ENCODE measurements around the gene AHCYL1. TPM values are rescaled to one million over a fixed set of nuclear protein-coding genes. Genes with fewer than 3 reads are reported as not detected.

AHCYL1 gene
- total RNA-seq, 2 donors from 2014 or later: 47.5 to 51.5 TPM

DNA sequence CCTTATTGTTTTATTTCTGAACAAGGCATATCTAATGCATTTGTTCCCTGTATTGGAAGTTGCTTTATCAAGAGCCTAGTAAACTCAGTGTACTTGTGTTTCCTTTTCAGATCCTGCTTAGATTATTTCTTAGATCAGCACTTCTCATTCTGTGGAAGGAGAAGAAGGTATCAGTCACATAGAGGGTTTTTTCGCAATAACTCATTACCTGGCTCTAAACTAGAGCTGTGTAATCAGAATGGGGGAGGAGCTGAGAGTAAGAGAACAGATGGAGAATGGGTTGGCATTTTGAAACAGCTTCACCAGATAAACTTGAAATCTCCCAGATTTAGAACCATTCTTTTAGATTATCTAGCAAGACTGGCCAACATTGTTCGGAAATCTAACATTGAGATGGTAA lies 11.0 kb downstream of the AHCYL1 start:
- TF ChIP-seq POLR2A (IDR thresholded peaks at IDR 0.05): no peak
- no peak for TF ChIP-seq POLR2AphosphoS5 (IDR thresholded peaks at IDR 0.05)
- TF ChIP-seq, protein P1, sequence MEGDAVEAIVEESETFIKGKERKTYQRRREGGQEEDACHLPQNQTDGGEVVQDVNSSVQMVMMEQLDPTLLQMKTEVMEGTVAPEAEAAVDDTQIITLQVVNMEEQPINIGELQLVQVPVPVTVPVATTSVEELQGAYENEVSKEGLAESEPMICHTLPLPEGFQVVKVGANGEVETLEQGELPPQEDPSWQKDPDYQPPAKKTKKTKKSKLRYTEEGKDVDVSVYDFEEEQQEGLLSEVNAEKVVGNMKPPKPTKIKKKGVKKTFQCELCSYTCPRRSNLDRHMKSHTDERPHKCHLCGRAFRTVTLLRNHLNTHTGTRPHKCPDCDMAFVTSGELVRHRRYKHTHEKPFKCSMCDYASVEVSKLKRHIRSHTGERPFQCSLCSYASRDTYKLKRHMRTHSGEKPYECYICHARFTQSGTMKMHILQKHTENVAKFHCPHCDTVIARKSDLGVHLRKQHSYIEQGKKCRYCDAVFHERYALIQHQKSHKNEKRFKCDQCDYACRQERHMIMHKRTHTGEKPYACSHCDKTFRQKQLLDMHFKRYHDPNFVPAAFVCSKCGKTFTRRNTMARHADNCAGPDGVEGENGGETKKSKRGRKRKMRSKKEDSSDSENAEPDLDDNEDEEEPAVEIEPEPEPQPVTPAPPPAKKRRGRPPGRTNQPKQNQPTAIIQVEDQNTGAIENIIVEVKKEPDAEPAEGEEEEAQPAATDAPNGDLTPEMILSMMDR (IDR thresholded peaks at IDR 0.05): no peak
- intact Hi-C loops (cut with DNase I): no loop called here
- no peak overlapping the region for H3K27ac ChIP-seq
- 91% methylated on average over 2 of the region's 2 CpGs for WGBS
- H3K27me3 ChIP-seq (replicated peaks; ENCODE audit: insufficient read depth): no peaks in the 10 kb centered on the region
- H3K36me3 ChIP-seq: no peaks in the 10 kb centered on the region
- no peaks in the 10 kb centered on the region for H3K9me3 ChIP-seq
- H3K4me1 ChIP-seq (replicated peaks): peaks cover 11% of the 10 kb centered on the region
- no peak overlapping the region for H3K4me3 ChIP-seq
- DNase-seq (ENCODE audit: low spot score): no peak

DNA sequence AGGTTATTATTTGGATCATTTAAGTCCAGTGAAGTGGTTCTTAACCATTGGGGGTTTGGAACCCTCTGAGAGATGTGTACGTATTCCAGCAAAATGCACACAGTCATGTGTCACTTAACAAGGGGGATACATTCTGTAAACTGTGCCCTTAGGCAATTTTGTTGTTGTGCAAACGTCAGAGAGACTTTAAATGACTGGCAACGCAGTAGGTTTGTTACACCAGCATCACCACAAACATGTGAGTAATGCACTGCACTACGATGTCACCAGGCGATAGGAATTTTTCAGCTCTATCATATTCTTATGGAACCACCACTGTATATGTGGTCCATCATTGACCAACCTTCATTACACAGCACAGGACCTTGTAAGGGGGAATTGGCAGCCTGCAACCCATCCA lies 11.9 kb downstream of the AHCYL1 start:
- no peaks in the 10 kb centered on the region for H3K36me3 ChIP-seq
- peaks cover 11% of the 10 kb centered on the region for H3K4me1 ChIP-seq (replicated peaks)
- 87% methylated on average over 5 of the region's 5 CpGs for WGBS
- no peak overlapping the region for H3K4me3 ChIP-seq
- TF ChIP-seq POLR2AphosphoS5 (IDR thresholded peaks at IDR 0.05): no peak
- TF ChIP-seq POLR2A (IDR thresholded peaks at IDR 0.05): no peak
- TF ChIP-seq, protein P1 (IDR thresholded peaks at IDR 0.05): no peak
- H3K9me3 ChIP-seq: no peaks in the 10 kb centered on the region
- no peaks in the 10 kb centered on the region for H3K27me3 ChIP-seq (replicated peaks; ENCODE audit: insufficient read depth)
- DNase-seq (ENCODE audit: low spot score): no peak
- intact Hi-C loops (cut with DNase I): no loop called here
- no peak overlapping the region for H3K27ac ChIP-seq

DNA sequence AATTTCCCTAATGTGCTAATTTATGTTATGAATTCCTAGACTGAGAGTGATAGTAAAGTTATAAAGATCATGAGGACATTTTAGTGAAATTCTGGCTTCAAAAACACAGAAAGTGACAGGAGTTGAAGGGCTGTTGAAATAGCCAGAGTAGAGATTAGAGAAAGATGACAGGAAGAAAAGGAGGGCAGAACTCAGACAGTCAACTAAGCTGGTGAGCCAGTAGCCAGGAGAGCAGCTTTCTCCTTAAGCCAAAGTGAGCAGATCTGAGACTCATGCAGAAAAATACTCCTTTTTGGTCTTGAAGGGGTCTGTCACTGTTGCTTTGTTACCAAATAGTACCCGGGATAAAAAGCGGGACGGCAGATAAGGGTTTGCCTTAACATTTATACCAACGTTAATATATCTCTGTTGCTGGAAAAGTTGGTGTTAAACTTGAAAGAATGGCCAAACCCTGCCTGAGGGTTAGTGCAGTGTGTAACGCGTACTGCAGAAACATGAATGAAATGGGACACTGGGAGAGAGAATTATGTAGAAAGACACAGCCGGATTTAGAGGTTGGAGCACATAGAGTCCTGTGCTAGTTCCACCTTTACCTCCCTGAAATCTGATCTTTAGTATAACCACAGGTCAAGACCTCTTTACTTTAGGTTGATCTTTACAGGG lies 12.8 kb downstream of the AHCYL1 start:
- Histone ChIP-seq H3K4me1 (replicated peaks) (peaks cover 11% of the 10 kb centered on the region), H3K27ac (no peak overlapping the region), H3K4me3 (no peak overlapping the region), H3K36me3 (no peaks in the 10 kb centered on the region), H3K27me3 (replicated peaks; ENCODE audit: insufficient read depth) (no peaks in the 10 kb centered on the region), H3K9me3 (no peaks in the 10 kb centered on the region)
- no peak for DNase-seq (ENCODE audit: low spot score)
- intact Hi-C loops (cut with DNase I): no loop called here
- 68% methylated on average over 7 of the region's 7 CpGs for WGBS
- no peak for TF ChIP-seq POLR2AphosphoS5 (IDR thresholded peaks at IDR 0.05)

DNA sequence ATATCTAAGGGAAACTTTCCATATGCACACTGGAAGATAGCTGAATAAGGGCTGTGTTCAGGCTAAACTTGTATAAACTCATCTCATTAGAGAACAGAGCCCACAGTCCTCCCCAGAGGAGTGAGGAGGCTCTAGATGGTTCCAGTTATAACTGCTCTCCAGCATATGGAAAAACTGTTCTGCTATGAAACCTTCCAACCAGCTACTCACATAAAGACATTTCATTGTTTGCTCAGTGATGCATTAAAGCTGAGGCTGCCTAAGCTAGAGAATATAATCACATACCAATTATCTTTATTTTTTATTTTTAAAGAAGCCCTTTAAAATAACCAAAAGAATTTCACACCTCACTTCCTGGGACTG lies 13.3 kb downstream of the AHCYL1 start:
- no peaks in the 10 kb centered on the region for H3K9me3 ChIP-seq
- H3K4me1 ChIP-seq (replicated peaks): peaks cover 11% of the 10 kb centered on the region
- TF ChIP-seq POLR2AphosphoS5 (IDR thresholded peaks at IDR 0.05) (no peak), POLR2A (IDR thresholded peaks at IDR 0.05) (no peak)
- TF ChIP-seq, protein P1 (IDR thresholded peaks at IDR 0.05): no peak
- H3K4me3 ChIP-seq: no peak overlapping the region
- no peak overlapping the region for H3K27ac ChIP-seq
- intact Hi-C loops (cut with DNase I): no loop called here
- no peaks in the 10 kb centered on the region for H3K36me3 ChIP-seq
- DNase-seq (ENCODE audit: low spot score): no peak
- no peaks in the 10 kb centered on the region for H3K27me3 ChIP-seq (replicated peaks; ENCODE audit: insufficient read depth)

DNA sequence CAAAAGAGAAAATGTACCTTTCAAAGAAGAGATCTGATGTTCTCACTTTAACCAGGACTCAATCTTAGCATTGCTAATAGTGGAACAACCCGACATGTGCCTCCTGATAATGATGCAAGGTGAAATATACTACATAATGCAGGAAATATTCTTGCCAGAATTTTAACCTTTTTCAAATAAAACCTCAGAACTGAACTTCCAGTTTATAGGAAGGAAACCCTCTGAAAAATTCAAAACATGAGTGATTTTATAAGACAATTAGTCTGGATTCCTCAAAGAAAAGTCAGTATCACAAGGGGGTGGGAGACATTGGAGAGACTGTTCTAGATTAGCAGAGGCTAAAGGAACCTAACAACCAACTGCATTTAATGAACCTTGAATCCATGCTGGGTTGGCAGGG lies 18.1 kb downstream of the AHCYL1 start:
- Histone ChIP-seq H3K4me1 (replicated peaks) (peaks cover 8% of the 10 kb centered on the region), H3K27ac (no peak overlapping the region)

More for the DNA sequence above, 18.1 kb downstream of the AHCYL1 start:
- H3K4me3 ChIP-seq: no peak overlapping the region
- 94% methylated on average over 1 of the region's 1 CpG for WGBS
- no peak for DNase-seq (ENCODE audit: low spot score)
- no peaks in the 10 kb centered on the region for H3K9me3 ChIP-seq
- intact Hi-C loops (cut with DNase I): no loop called here
- H3K27me3 ChIP-seq (replicated peaks; ENCODE audit: insufficient read depth): no peaks in the 10 kb centered on the region
- TF ChIP-seq, protein P1 (IDR thresholded peaks at IDR 0.05): no peak
- no peak for TF ChIP-seq POLR2AphosphoS5 (IDR thresholded peaks at IDR 0.05)
- TF ChIP-seq POLR2A (IDR thresholded peaks at IDR 0.05): no peak
- no peaks in the 10 kb centered on the region for H3K36me3 ChIP-seq
